ENCODE data around the gene MDK.

GRCh38 chr11:46386005-46386578 is 4.6 kb downstream of the MDK start:
- no peak for TF ChIP-seq ATF4 (CRISPR knock-in tag; IDR thresholded peaks at IDR 0.05)
- TF ChIP-seq MAX (IDR thresholded peaks at IDR 0.05): no peak
- no peak for TF ChIP-seq EZH2 (conservative IDR thresholded peaks at IDR 0.05; ENCODE audit: low read depth, low read length)
- TF ChIP-seq CTCF (CRISPR knock-in tag; IDR thresholded peaks at IDR 0.05): no peak
- TF ChIP-seq RFX5 (IDR thresholded peaks at IDR 0.05; ENCODE audit: low read depth, low read length): no peak
- no peak for TF ChIP-seq POLR2A (IDR thresholded peaks at IDR 0.05; ENCODE audit: insufficient read depth in 1 of 2, low read depth in 2 of 2, low read length in 2 of 2)
- no peak for TF ChIP-seq KDM5B (CRISPR knock-in tag; IDR thresholded peaks at IDR 0.05; ENCODE audit: borderline replicate concordance)

Measured in HepG2 (cell line).